Measurements from ENCODE around the gene AOC1. TPM values are rescaled to one million over a fixed set of nuclear protein-coding genes. Genes with fewer than 3 reads are reported as not detected.

Gene AOC1
- total RNA-seq, 2 experiments from 2014 or later, result not detected

- H3K4me3 ChIP-seq (ENCODE audit: low read depth, low read length, poor library complexity, severe bottlenecking), result peak overlapping the region; percentile 3
- intact Hi-C loops (cut with micrococcal nuclease; ENCODE audit: unreplicated experiment), result loop anchor here (10.0 kb wide), 3 partner anchors 193 to 527 kb away; partner anchors contain the start of genes AGAP3, FASTK, REPIN1 and TMUB1
- ChIA-PET POLR2A (interaction anchor here (1.0 to 1.2 kb wide), 3 partner anchors 9 to 21 kb away, joined by 3 to 4 read pairs (median 3); no protein-coding TSS in a partner anchor), CTCF (ENCODE audit: unreplicated experiment) (interaction anchor here (0.6 to 0.8 kb wide), 3 partner anchors 97 to 125 kb away, joined by 3 to 9 read pairs (median 3); no protein-coding TSS in a partner anchor)
- no TSS peak for BruUV-seq (replicated peaks)
- H3K4me2 ChIP-seq (ENCODE audit: low read length), result peak overlapping the region; percentile 33
- H3K36me3 ChIP-seq (ENCODE audit: insufficient read depth, low read length), result no peaks in the 10 kb centered on the region; the same call in 1 of the 2 replicates
- peaks cover 11% of the 10 kb centered on the region; the same call in 1 of the 2 replicates for H3K9me3 ChIP-seq (ENCODE audit: low read length)
- no peaks in the 10 kb centered on the region for H3K79me2 ChIP-seq (ENCODE audit: insufficient read depth, low read depth, low read length)
- peak; percentile 74 for DNase-seq (ENCODE audit: low spot score)
- H3K4me1 ChIP-seq (ENCODE audit: insufficient read depth, low read length, poor library complexity, severe bottlenecking), result peaks cover 40% of the 10 kb centered on the region
- peak overlapping the region; percentile 52 for H3K27ac ChIP-seq (ENCODE audit: low read depth, low read length, poor library complexity, severe bottlenecking)
- H2AFZ ChIP-seq (ENCODE audit: low read length), result peak overlapping the region; percentile 54; the same call in 1 of the 2 replicates
- no peaks in the 10 kb centered on the region for H3K9me2 ChIP-seq (ENCODE audit: insufficient read depth, low read length)
- no peaks in the 10 kb centered on the region for H4K20me1 ChIP-seq (ENCODE audit: insufficient read depth, low read length)
- TF ChIP-seq EZH2phosphoT487 (IDR thresholded peaks at IDR 0.05; ENCODE audit: borderline replicate concordance, low read depth, low read length) (no peak), CTCF (conservative IDR thresholded peaks at IDR 0.05; ENCODE audit: low read length) (no peak)
Observed at GRCh38 chr7:150891740-150892139, 39.4 kb downstream of the AOC1 start.

GRCh38 chr7:150895809-150896208 is 43.5 kb downstream of the AOC1 start:
- Histone ChIP-seq H3K36me3 (ENCODE audit: insufficient read depth, low read length) (no peaks in the 10 kb centered on the region; the same call in 1 of the 2 replicates), H4K20me1 (ENCODE audit: insufficient read depth, low read length) (no peaks in the 10 kb centered on the region), H3K9me3 (ENCODE audit: low read length) (peaks cover 11% of the 10 kb centered on the region; the same call in 1 of the 2 replicates), H3K9me2 (ENCODE audit: insufficient read depth, low read length) (no peaks in the 10 kb centered on the region), H3K27ac (ENCODE audit: low read depth, low read length, poor library complexity, severe bottlenecking) (peak overlapping the region; percentile 96), H2AFZ (ENCODE audit: low read length) (peak overlapping the region; percentile 28; the same call in 1 of the 2 replicates), H3K4me2 (ENCODE audit: low read length) (peak overlapping the region; percentile 86), H3K4me3 (ENCODE audit: low read depth, low read length, poor library complexity, severe bottlenecking) (peak overlapping the region; percentile 61), H3K4me1 (ENCODE audit: insufficient read depth, low read length, poor library complexity, severe bottlenecking) (peaks cover 72% of the 10 kb centered on the region), H3K79me2 (ENCODE audit: insufficient read depth, low read depth, low read length) (no peaks in the 10 kb centered on the region)
- POLR2A ChIA-PET, result no interaction called here
- TF ChIP-seq CTCF (conservative IDR thresholded peaks at IDR 0.05; ENCODE audit: low read length) (peak; percentile 57), EZH2phosphoT487 (IDR thresholded peaks at IDR 0.05; ENCODE audit: borderline replicate concordance, low read depth, low read length) (no peak)
- peak; percentile 79 for DNase-seq (ENCODE audit: low spot score)
- no TSS peak for BruUV-seq (replicated peaks)
- intact Hi-C loops (cut with micrococcal nuclease; ENCODE audit: unreplicated experiment), result loop anchor here (2.0 to 10.0 kb wide), 5 partner anchors 19 to 1024 kb away; partner anchors contain the start of genes AGAP3, ATP6V0E2, FASTK and REPIN1
- CTCF ChIA-PET (ENCODE audit: unreplicated experiment), result no interaction called here

All from OCI-LY7 (cell line).